PFSK-1 (cell line): ENCODE data around the gene SLC66A3. TPM values are rescaled to one million over a fixed set of nuclear protein-coding genes. Genes with fewer than 3 reads are reported as not detected.
A peak's percentile ranks its signal among the peaks of the same experiment; 100 is the strongest.

ENCODE experiments used
- FOXP2 ChIP-seq: optimal IDR thresholded peaks from 2 replicates; pipeline ENCODE3; 2011; ENCODE audit warnings: borderline replicate concordance, control low read depth, inconsistent platforms; ENCODE audit not compliant: insufficient read depth; ENCODE audit errors: extremely low read length, extremely low read depth
- POLR2AphosphoS5 ChIP-seq: IDR thresholded peaks from 2 replicates; pipeline ENCODE4 v1.6.1; 2012; ENCODE audit warnings: low read depth, mild to moderate bottlenecking, control low read depth, low read length, moderate library complexity
- SIN3A ChIP-seq: IDR thresholded peaks from 2 replicates; pipeline ENCODE4 v1.6.1; 2012; ENCODE audit warnings: mild to moderate bottlenecking, low read length, moderate library complexity, borderline replicate concordance; ENCODE audit not compliant: insufficient read depth
- TAF1 ChIP-seq: IDR thresholded peaks from 2 replicates; pipeline ENCODE4 v1.6.1; 2012; ENCODE audit warnings: low read length, control low read depth, borderline replicate concordance; ENCODE audit not compliant: insufficient read depth
- polyA plus RNA-seq: library from polyadenylated mRNA; unstranded; fragments of >200 nt; gene quantifications from one replicate; pipeline ENCODE4 v1.2.1, GENCODE V29; 2012; ENCODE audit warnings: low read depth, missing spikeins; ENCODE audit not compliant: insufficient read length
- TF ChIP-seq, protein P1 (sequence below), 2 experiments: IDR thresholded peaks; 2 replicates each; pipeline versions ENCODE4 v1.6.1 to v1.8.0; 2011 to 2012; ENCODE audit warnings: low read depth in 2 of 2, low read length in 2 of 2, control low read depth in 1 of 2, inconsistent platforms in 1 of 2, mild to moderate bottlenecking in 1 of 2, moderate library complexity in 1 of 2; ENCODE audit not compliant: insufficient read depth in 1 of 2

SLC66A3 gene
- polyA plus RNA-seq, result 7.6 TPM

DNA sequence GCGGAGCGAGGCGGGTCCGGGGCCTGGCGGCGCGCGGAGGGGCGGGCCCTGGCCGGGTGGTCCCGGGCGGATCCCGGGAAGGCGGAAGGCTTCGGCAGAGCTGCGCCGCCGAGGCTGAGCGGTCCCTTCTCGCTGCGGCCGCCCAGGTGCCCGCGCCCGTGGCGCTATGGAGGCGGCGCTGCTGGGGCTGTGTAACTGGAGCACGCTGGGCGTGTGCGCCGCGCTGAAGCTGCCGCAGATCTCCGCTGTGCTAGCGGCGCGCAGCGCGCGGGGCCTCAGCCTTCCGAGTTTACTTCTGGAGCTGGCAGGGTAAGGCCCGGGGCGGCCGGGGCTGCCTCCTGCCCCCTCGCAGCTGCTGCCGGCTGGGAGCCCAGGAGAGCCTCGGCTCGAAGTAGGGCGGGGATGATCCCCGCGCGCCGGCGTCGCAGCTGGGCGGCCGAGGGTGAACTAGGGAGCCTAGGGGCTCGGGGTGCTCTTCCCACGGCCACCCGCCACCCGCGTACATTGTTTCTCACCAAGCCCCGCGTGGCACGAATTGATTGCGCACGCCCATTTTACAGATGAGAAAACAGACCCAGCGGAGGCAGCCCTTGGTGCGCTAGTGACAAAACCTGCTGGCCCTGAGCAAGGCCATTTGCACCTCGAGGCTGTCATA is at the start of gene SLC66A3:
SLC66A3 (plus strand) TSS at position 87 of the 655 bp plus-strand sequence; CDS start at position 167, 80 bp downstream.
- TF ChIP-seq POLR2AphosphoS5 (peak; percentile 66), SIN3A (no peak)

DNA sequence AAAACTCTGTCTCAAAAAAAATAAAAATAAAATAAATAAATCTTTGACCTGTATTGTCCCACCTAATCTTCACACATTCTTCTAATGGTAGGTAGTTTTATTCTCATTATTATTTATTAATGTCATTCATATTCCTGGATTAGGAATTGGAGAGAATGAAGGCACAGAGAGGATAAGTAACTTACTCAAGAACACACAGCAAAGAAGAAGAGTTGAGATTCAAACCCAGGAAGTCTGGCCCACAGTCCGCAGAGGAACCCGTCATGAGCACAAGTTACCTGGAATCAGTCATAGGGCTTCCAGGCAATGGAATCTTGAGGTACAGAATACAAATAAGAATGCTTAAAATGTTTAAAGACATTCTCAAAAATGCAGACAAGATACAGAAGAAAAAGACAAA is 46.3 kb upstream of the SLC66A3 start:
- TF ChIP-seq POLR2AphosphoS5 (no peak), SIN3A (no peak), TAF1 (no peak), FOXP2 (no peak)

DNA sequence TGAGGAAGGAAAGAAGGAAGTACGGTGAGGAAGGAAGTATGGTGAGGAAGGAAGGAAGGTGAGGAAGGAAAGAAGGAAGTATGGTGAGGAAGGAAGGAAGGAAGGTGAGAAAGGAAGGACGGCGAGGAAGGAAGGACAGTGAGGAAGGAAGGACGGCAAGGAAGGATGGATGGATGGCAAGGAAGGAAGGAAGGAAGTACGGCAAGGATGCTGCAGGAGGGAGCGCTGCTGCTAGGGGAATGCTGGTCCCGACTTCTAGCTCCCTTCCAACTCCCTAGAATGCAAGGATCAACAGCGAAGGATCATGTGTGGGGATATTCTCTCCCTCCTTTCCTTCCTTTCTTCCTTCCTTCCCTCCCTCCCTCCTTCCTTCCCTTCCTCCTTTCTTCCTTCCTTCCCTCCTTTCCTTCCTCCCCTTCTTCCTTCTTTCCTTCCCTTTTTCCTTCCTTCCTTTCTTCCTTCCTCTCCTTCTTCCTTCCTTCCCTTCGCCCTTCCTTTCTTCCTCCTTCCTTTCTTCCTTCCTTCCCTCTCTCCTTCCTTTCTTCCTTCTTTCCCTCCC is 42.3 kb upstream of the SLC66A3 start:
- TF ChIP-seq POLR2AphosphoS5 (no peak), TAF1 (no peak), FOXP2 (no peak), SIN3A (no peak)
- TF ChIP-seq, protein P1, sequence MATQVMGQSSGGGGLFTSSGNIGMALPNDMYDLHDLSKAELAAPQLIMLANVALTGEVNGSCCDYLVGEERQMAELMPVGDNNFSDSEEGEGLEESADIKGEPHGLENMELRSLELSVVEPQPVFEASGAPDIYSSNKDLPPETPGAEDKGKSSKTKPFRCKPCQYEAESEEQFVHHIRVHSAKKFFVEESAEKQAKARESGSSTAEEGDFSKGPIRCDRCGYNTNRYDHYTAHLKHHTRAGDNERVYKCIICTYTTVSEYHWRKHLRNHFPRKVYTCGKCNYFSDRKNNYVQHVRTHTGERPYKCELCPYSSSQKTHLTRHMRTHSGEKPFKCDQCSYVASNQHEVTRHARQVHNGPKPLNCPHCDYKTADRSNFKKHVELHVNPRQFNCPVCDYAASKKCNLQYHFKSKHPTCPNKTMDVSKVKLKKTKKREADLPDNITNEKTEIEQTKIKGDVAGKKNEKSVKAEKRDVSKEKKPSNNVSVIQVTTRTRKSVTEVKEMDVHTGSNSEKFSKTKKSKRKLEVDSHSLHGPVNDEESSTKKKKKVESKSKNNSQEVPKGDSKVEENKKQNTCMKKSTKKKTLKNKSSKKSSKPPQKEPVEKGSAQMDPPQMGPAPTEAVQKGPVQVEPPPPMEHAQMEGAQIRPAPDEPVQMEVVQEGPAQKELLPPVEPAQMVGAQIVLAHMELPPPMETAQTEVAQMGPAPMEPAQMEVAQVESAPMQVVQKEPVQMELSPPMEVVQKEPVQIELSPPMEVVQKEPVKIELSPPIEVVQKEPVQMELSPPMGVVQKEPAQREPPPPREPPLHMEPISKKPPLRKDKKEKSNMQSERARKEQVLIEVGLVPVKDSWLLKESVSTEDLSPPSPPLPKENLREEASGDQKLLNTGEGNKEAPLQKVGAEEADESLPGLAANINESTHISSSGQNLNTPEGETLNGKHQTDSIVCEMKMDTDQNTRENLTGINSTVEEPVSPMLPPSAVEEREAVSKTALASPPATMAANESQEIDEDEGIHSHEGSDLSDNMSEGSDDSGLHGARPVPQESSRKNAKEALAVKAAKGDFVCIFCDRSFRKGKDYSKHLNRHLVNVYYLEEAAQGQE (IDR thresholded peaks at IDR 0.05; ENCODE audit: insufficient read depth in 1 of 2, low read depth in 2 of 2, low read length in 2 of 2), result no peak

DNA sequence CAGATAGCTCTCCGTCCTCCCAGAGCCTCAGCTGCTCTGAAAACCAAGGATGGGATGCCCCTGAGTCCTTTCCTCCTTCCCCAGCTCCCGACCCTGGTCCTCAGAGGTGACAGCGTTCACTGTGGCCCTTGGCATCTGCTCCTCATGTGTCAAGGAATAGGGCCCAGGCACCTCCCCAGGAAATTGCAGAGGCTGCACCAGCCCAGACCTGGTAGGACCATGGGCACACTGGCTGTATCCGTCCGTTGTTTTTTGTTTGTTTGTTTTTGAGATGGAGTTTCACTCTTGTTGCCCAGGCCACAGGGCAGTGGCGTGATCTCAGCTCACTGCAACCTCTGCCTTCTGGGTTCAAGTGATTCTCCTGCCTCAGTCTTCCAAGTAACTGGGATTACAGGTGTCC is 37.5 kb upstream of the SLC66A3 start:
- TF ChIP-seq SIN3A (no peak), FOXP2 (no peak), TAF1 (no peak), POLR2AphosphoS5 (no peak)
- TF ChIP-seq, protein P1 (IDR thresholded peaks at IDR 0.05; ENCODE audit: insufficient read depth in 1 of 2, low read depth in 2 of 2, low read length in 2 of 2), result no peak

DNA sequence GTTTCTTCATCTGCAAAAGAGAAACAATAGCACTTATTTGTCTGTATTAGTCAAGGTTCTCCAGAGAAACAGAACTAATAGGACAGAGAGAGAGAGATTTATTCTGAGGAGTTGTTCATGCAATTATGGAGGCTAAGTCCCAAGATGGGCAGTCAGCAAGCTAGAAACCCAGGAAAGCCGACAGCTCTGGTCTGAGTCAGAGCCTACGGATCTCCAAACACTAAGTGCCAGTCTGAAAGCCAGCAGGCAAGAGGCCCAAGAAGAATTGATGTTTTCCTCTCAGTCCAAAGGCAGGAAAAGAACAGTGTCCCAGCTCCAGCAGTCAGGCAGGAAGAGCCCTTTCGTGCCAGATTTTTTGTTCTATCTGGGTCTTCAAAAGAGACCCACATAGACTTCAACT is 36.5 kb upstream of the SLC66A3 start:
- no peak for TF ChIP-seq FOXP2
- TF ChIP-seq TAF1, result no peak
- no peak for TF ChIP-seq POLR2AphosphoS5
- no peak for TF ChIP-seq SIN3A
- TF ChIP-seq, protein P1 (IDR thresholded peaks at IDR 0.05; ENCODE audit: insufficient read depth in 1 of 2, low read depth in 2 of 2, low read length in 2 of 2), result no peak

DNA sequence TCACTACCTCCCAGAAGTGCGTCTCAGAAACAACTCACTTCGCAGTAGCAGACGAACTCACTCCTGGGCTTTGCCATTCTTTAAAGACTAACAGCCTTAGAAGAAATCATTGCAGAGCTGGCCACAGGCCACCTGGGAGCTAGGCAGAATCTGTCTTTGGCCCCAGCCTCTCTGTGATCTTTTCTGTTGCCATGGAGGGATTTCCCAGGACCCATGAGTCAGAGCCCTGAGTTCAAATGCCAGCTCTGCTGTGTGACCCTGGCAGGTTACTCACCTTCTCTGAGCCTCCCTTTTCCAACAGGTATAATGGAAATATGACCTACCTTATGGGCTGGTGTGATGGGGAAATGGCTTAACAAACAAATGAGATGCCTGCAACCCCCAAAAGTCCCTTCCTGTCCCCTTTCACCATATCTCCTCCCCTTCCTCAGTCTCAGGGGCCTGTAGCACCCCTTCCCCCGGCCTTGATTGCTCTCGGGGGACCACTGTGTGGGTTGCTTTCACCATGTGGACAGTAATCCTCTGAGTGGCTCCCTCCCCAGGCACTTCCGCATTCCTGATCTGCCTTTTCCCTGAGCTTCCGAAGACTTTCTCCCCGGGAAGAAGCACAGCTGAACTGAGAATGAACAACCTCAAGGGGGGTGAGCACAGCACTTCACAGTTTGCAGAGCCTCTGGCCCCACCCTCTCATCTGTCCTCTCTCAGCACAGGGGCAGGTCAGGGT is 34.0 kb upstream of the SLC66A3 start:
- no peak for TF ChIP-seq FOXP2
- no peak for TF ChIP-seq SIN3A
- TF ChIP-seq TAF1, result no peak
- TF ChIP-seq POLR2AphosphoS5, result no peak
- TF ChIP-seq, protein P1 (IDR thresholded peaks at IDR 0.05; ENCODE audit: insufficient read depth in 1 of 2, low read depth in 2 of 2, low read length in 2 of 2), result no peak
